Panc1 (cell line): ENCODE measurements around the gene WNK1. TPM values are rescaled to one million over a fixed set of nuclear protein-coding genes. Genes with fewer than 3 reads are reported as not detected.

ENCODE experiments used
- ATAC-seq: fragments of 200-7000 bp; cut with Tn5 transposase; 2 replicates; pipeline ENCODE4 v1.9.1; 2020; ENCODE audit warnings: mild to moderate bottlenecking, moderate library complexity
- BruUV-seq: library from RNA; stranded (reverse); fragments of 400-500 nt; replicated peaks from 2 replicates; lab custom pipeline; 2021; lab: Mats Ljungman, UMichigan
- CTCF ChIA-PET: fragments of 300-600 bp; sonication (Branson Sonifier 250); formaldehyde crosslinking; loops from one replicate; lab custom pipeline; 2022; ENCODE audit warnings: antibody characterized with exemption; lab: Charles Lee
- POLR2A ChIA-PET: fragments of 300-600 bp; sonication (Branson Sonifier 250); formaldehyde crosslinking; loops from one replicate; lab custom pipeline; 2022; ENCODE audit warnings: antibody characterized with exemption; lab: Charles Lee
- DNase-seq: peaks from one replicate; pipeline ENCODE4 v3.0.0-alpha.2; 2010; ENCODE audit warnings: low read depth, low spot score
- H3K27ac ChIP-seq: 2 replicates; pipeline ENCODE4 v1.5.1; 2011; ENCODE audit warnings: mild to moderate bottlenecking, low read length, inconsistent platforms
- H3K27me3 ChIP-seq: fragments of 200-500 bp; sonication (Bioruptor generic); 2 replicates; pipeline ENCODE4 v1.6.0; 2014; ENCODE audit warnings: low read length, inconsistent platforms; ENCODE audit not compliant: control insufficient read depth, insufficient read depth
- H3K36me3 ChIP-seq: fragments of 200-500 bp; sonication (Bioruptor generic); 2 replicates; pipeline ENCODE4 v1.5.1; 2014; ENCODE audit warnings: inconsistent platforms, mild to moderate bottlenecking, low read length, moderate library complexity; ENCODE audit not compliant: control insufficient read depth, insufficient read depth
- H3K4me1 ChIP-seq: 2 replicates; pipeline ENCODE4 v1.5.1; 2011; ENCODE audit warnings: inconsistent platforms, mild to moderate bottlenecking, low read length, moderate library complexity; ENCODE audit not compliant: control insufficient read depth, insufficient read depth
- H3K4me3 ChIP-seq, 2 experiments: 2 replicates each; pipeline ENCODE4 v1.5.1; 2011 to 2012; ENCODE audit warnings: low read depth in 2 of 2, low read length in 2 of 2, mild to moderate bottlenecking in 2 of 2, inconsistent platforms in 1 of 2, moderate library complexity in 1 of 2
- H3K9me3 ChIP-seq: fragments of 200-500 bp; sonication (Bioruptor generic); 2 replicates; pipeline ENCODE4 v1.5.1; 2014; ENCODE audit warnings: low read depth, mild to moderate bottlenecking, inconsistent platforms, low read length, moderate library complexity; ENCODE audit not compliant: control insufficient read depth, insufficient read depth
- POLR2AphosphoS5 ChIP-seq: IDR thresholded peaks from 2 replicates; pipeline ENCODE4 v1.6.1; 2012; ENCODE audit warnings: mild to moderate bottlenecking, low read depth, low read length, moderate library complexity
- SIN3A ChIP-seq: IDR thresholded peaks from 2 replicates; pipeline ENCODE4 v1.6.1; 2012; ENCODE audit warnings: low read depth, mild to moderate bottlenecking, low read length, moderate library complexity, borderline replicate concordance; ENCODE audit not compliant: insufficient read depth
- TCF7L2 ChIP-seq: IDR thresholded peaks from 2 replicates; pipeline ENCODE4 v1.6.1; 2011; ENCODE audit warnings: mild to moderate bottlenecking, low read depth, low read length, inconsistent platforms
- in situ Hi-C: cut with HindIII; loops from 2 replicates; pipeline ENCODE4 v1.10.0; 2016; ENCODE audit warnings: low sequenced_read_pairs, low pct_unique_long_range_greater_than_20kb
- intact Hi-C: fragments of 100-400 bp; cut with micrococcal nuclease; formaldehyde crosslinking; loops from one replicate; pipeline ENCODE4 v1.10.0; 2022; ENCODE audit not compliant: unreplicated experiment
- total RNA-seq: library from RNA; stranded (reverse); gene quantifications from one replicate; pipeline ENCODE4 v1.2.1, GENCODE V29; 2021; ENCODE audit not compliant: unreplicated experiment
- TF ChIP-seq, protein P1 (sequence below): fragments of 450-650 bp; IDR thresholded peaks from 2 replicates; pipeline ENCODE4 v1.5.1; 2017; ENCODE audit warnings: mild to moderate bottlenecking
- TF ChIP-seq, protein P2 (sequence below), 2 experiments: IDR thresholded peaks; 2 replicates each; pipeline ENCODE4 v1.6.1; 2011 to 2012; ENCODE audit warnings: low read depth in 2 of 2, control low read depth in 1 of 2, low read length in 1 of 2, mild to moderate bottlenecking in 1 of 2, moderate library complexity in 1 of 2; ENCODE audit not compliant: insufficient read depth in 1 of 2

The WNK1 gene
- total RNA-seq, 1 experiment from 2014 or later = 181 TPM

DNA sequence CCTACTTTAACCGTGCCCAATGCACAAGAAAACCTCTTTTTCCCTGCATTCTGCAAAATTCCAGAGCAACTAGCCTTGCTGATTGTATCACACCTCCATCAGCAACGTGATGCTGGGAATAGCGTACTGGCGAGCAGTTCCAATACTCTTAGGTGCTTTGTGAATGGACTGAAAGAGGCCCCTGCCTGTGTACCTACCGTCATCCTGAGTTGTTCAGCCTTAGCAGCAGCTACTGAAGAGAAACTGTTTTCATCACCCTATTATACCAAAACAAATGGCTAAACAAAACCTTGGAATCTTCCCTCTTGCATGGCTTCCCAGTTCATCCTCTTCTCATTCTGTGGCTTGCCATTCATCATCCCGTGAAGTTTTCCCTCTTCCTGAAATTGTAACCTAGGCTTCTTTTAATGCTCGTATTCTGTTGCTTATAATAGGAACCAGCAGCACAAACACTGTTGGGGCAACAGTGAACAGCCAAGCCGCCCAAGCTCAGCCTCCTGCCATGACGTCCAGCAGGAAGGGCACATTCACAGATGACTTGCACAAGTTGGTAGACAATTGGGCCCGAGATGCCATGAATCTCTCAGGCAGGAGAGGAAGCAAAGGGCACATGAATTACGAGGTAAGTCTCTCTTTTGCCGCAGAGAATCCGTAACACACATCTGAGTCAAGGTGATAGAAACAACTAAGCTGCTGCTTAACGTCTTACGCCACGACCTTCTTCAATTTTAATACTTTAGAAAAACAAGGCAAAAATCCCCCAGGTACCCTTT, 155.2 kb downstream of the WNK1 start:
- Histone ChIP-seq H3K27me3 (no peaks in the 10 kb centered on the region), H3K36me3 (peaks cover 31% of the 10 kb centered on the region), H3K9me3 (no peaks in the 10 kb centered on the region), H3K27ac (no peak overlapping the region), H3K4me3 (no peak overlapping the region), H3K4me1 (no peaks in the 10 kb centered on the region)
- ChIA-PET CTCF (no interaction called here), POLR2A (no interaction called here)
- TF ChIP-seq, protein P1, sequence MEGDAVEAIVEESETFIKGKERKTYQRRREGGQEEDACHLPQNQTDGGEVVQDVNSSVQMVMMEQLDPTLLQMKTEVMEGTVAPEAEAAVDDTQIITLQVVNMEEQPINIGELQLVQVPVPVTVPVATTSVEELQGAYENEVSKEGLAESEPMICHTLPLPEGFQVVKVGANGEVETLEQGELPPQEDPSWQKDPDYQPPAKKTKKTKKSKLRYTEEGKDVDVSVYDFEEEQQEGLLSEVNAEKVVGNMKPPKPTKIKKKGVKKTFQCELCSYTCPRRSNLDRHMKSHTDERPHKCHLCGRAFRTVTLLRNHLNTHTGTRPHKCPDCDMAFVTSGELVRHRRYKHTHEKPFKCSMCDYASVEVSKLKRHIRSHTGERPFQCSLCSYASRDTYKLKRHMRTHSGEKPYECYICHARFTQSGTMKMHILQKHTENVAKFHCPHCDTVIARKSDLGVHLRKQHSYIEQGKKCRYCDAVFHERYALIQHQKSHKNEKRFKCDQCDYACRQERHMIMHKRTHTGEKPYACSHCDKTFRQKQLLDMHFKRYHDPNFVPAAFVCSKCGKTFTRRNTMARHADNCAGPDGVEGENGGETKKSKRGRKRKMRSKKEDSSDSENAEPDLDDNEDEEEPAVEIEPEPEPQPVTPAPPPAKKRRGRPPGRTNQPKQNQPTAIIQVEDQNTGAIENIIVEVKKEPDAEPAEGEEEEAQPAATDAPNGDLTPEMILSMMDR = no peak
- TF ChIP-seq TCF7L2 (no peak), SIN3A (no peak), POLR2AphosphoS5 (no peak)
- TF ChIP-seq, protein P2, sequence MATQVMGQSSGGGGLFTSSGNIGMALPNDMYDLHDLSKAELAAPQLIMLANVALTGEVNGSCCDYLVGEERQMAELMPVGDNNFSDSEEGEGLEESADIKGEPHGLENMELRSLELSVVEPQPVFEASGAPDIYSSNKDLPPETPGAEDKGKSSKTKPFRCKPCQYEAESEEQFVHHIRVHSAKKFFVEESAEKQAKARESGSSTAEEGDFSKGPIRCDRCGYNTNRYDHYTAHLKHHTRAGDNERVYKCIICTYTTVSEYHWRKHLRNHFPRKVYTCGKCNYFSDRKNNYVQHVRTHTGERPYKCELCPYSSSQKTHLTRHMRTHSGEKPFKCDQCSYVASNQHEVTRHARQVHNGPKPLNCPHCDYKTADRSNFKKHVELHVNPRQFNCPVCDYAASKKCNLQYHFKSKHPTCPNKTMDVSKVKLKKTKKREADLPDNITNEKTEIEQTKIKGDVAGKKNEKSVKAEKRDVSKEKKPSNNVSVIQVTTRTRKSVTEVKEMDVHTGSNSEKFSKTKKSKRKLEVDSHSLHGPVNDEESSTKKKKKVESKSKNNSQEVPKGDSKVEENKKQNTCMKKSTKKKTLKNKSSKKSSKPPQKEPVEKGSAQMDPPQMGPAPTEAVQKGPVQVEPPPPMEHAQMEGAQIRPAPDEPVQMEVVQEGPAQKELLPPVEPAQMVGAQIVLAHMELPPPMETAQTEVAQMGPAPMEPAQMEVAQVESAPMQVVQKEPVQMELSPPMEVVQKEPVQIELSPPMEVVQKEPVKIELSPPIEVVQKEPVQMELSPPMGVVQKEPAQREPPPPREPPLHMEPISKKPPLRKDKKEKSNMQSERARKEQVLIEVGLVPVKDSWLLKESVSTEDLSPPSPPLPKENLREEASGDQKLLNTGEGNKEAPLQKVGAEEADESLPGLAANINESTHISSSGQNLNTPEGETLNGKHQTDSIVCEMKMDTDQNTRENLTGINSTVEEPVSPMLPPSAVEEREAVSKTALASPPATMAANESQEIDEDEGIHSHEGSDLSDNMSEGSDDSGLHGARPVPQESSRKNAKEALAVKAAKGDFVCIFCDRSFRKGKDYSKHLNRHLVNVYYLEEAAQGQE (IDR thresholded peaks at IDR 0.05; ENCODE audit: insufficient read depth in 1 of 2, low read depth in 2 of 2, low read length in 1 of 2) = no peak
- no peak for ATAC-seq
- intact Hi-C loops = no loop called here
- BruUV-seq = no TSS peak
- DNase-seq = no peak
- in situ Hi-C loops = no loop called here

GRCh38 chr12:909861-910260, 157.5 kb downstream of the WNK1 start:
- Histone ChIP-seq H3K9me3 (no peaks in the 10 kb centered on the region), H3K27me3 (no peaks in the 10 kb centered on the region), H3K4me1 (no peaks in the 10 kb centered on the region; the same call in 1 of the 2 replicates), H3K36me3 (peaks cover 20% of the 10 kb centered on the region), H3K27ac (no peak overlapping the region), H3K4me3 (no peak overlapping the region)
- in situ Hi-C loops = no loop called here
- no TSS peak for BruUV-seq
- ATAC-seq (no peak), DNase-seq (no peak)
- ChIA-PET CTCF (no interaction called here), POLR2A (interaction anchor here (0.6 to 0.7 kb wide), 2 partner anchors 9 to 368 kb away, joined by 4 read pairs; no protein-coding TSS in a partner anchor)
- TF ChIP-seq, protein P2 (IDR thresholded peaks at IDR 0.05; ENCODE audit: insufficient read depth in 1 of 2, low read depth in 2 of 2, low read length in 1 of 2) = no peak
- TF ChIP-seq SIN3A = no peak
- TF ChIP-seq POLR2AphosphoS5 = no peak
- TF ChIP-seq, protein P1 = no peak
- TF ChIP-seq TCF7L2 = no peak
- intact Hi-C loops = no loop called here
